Measurements from ENCODE around the gene MRPL36.

MRPL36 gene

GRCh38 chr5:1753490-1753889 is 46.1 kb downstream of the MRPL36 start:
- in situ Hi-C loops (cut with MboI; ENCODE audit: low sequenced_read_pairs): loop anchor here (25.0 kb wide), 1 partner anchor 259 kb away; no protein-coding TSS in a partner anchor

GRCh38 chr5:1752881-1753280 is 46.8 kb downstream of the MRPL36 start:
- in situ Hi-C loops (cut with MboI; ENCODE audit: low sequenced_read_pairs): loop anchor here (25.0 kb wide), 1 partner anchor 259 kb away; no protein-coding TSS in a partner anchor

DNA sequence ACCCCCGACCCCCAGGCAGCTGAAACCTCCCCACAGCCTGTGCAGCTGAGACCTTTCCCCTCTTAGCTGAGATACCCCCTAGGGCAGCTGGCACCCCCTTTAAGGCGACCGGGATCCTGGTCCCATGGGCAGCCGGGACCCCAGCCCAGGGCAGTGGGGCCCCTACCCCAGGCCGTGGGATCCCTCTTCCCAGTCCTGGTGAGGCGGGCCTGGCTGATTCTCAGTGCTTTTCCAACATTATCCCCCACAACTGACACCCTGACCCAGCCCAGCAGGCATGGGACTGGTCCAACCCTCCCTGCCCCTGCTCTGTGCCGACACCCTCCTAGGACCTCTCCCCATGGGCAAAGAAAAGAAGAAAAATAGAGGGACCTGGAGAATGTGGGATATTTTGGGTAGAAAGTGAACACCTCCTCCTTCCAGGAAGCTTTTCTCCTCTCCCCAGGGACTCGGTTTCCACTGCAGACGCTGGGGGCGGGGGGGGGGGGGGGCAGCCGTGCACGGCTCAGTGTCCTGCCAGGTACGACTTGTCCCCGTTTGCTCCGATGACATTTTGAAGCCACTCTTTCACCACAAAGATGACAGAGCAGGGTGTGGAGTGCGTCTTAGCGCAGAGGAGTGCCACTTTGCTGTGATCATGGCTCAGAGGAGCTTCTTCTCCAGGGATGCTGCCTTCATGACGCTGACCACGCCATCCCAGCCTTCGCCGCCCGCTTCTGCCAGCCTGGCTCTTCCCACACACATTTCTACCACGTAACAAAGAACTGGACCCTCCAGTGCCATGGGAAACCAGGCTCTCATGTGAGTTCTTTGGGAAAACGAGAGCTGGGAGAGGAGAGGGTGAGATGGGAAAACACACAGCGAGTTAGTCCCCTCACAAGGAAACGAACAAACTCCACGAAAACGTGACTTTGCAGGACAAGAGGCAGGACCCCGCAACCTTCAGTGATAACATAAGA is 47.5 kb downstream of the MRPL36 start:
- in situ Hi-C loops (cut with MboI; ENCODE audit: low sequenced_read_pairs): loop anchor here (25.0 kb wide), 1 partner anchor 260 kb away; no protein-coding TSS in a partner anchor

DNA sequence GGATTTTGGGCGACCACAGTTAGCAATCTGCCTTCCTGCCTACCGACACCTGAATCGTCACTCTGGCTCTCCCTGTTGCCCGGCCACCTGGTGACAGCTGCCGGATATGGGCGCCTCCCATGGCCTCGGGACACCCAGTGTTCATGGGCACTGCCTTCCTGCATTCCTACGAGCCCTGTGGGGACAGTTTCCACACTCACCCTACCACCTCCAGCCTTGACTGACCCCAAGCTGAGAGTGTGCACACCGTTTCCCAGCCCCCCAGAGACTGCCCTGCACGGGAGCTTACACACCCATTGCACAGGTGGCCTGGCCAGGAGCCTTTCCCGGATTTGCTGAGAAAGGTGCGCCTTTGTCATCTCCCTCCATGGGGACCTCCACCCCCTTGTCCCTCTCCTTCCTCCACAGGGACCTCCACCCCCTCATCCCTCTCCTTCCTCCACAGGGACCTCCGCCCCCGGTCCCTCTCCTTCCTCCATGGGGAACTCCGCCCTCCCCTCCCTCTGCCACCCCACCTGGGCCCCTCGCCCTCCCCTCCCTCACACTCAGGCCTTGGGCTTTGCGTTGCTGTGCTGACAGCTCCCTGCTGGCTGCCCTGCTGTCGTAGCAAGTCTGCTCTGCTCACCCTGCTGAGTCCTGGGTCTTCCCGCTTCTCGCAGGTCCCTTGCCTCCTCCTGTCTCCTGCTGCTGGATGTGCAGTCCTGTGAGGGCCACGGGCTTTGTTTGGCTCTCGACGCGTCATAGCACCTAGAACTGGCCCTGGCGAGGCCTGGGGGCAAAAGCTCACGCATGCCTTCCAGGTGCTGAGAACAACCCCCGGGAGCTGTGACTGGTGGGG is 48.4 kb downstream of the MRPL36 start:
- in situ Hi-C loops (cut with MboI; ENCODE audit: low sequenced_read_pairs): loop anchor here (25.0 kb wide), 1 partner anchor 261 kb away; no protein-coding TSS in a partner anchor

DNA sequence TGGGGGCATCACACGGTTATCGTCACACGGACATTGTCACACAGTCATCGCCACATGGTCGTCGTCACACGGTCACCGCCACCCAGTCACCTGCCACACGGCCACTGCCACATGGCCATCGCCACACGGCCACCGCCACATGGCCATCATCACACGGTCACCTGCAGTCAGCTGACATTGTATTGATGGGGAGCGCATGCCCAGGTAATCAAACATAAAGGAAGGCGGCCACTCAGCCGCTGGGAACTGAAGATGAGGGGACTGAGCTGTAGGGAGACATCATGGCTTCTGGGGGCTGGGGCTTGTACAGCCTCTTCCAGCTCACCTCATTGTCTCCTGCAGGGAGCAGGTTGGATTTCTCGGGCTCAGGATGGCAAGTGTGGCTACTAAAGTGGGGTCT is 49.2 kb downstream of the MRPL36 start:
- in situ Hi-C loops (cut with MboI; ENCODE audit: low sequenced_read_pairs): loop anchor here (25.0 kb wide), 1 partner anchor 262 kb away; no protein-coding TSS in a partner anchor

DNA sequence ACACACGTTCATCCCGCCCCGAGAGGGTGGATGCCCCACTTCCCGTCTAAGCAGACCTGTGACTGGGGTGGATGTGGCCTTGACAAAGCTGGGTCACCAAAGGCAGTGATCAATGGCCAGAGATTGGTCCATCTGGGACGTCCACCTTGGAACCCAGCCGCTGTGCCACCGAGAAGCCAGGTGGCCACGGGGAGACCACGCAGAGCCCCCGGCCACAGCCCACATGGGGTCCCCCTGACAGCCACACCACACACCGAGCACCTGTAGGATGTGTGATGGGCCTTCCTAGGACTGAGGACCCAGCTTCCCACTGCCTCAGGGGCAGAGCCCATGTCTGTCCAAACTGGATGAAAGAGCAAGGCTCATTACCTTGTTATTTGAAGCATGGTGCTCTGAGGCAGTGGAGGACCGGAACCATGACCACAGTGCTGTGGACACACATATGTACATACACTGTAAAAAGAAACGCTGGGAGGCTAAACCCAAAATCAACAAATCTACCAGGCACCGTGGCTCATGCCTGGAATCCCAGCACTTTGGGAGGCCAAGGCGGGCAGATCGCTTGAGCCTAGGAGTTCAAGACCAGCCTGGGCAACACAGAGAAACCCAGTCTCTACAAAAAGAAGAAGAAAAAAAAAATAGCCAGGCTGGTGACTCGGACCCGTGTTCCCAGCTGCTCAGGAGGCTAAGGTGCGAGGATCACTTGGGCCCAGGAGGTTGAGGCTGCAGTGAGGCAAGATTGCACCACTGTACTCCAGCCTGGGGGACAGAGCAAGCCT is 50.1 kb downstream of the MRPL36 start:
- in situ Hi-C loops (cut with MboI; ENCODE audit: low sequenced_read_pairs): loop anchor here (25.0 kb wide), 1 partner anchor 263 kb away; no protein-coding TSS in a partner anchor

- in situ Hi-C loops (cut with MboI; ENCODE audit: low sequenced_read_pairs): no loop called here
Observed at GRCh38 chr5:1748845-1749244, 50.8 kb downstream of the MRPL36 start.

Data from HL-60/S4 treated with retinoic acid at 250 ng/mL for 4 days and 3 days (cell line).